ENCODE measurements around the gene S100A5. TPM values are rescaled to one million over a fixed set of nuclear protein-coding genes. Genes with fewer than 3 reads are reported as not detected.
"Not testable (repeated sequence)": the region's sequence is repeated elsewhere in the genome, so short reads cannot be mapped to it uniquely, and the experiment has no call there.

The S100A5 gene
- total and polyA plus RNA-seq, 10 of the 15 experiments (the other 5 are each of a cell fraction or from before 2014, with no cell fraction given) = 0.47 to 0.75 (median 0.56) TPM; not detected in 6

- ChIA-PET POLR2A (interaction anchor here (2.4 kb wide), 1 partner anchor 10 kb away, joined by 7 read pairs; the partner anchor contains the start of gene S100A6), SMC1A (ENCODE audit: uncharacterized antibody, unreplicated experiment) (interaction anchor here (0.7 to 1.3 kb wide), 4 partner anchors 10 to 94 kb away, joined by 3 to 4 read pairs (median 4); partner anchors contain the start of gene S100A6), CTCF (interaction anchor here (1.1 to 4.2 kb wide), 7 partner anchors 10 to 173 kb away, joined by 4 to 22 read pairs (median 5); no protein-coding TSS in a partner anchor), RAD21 (ENCODE audit: unreplicated experiment) (no interaction called here)
- Histone ChIP-seq H2AFZ (ENCODE audit: control insufficient read depth, low read depth, low read length) (no peak overlapping the region), H3K27me3 (replicated peaks in 1 of 2; ENCODE audit: control insufficient read depth in 2 of 2, insufficient read depth in 2 of 2, low read length in 1 of 2) (0 out of 4 replicates have a peak, but pooled peaks cover 0 to 3% of the 10 kb centered on the region in 2 experiments), H3K27ac (ENCODE audit: control insufficient read depth, insufficient read depth) (no peak overlapping the region), H3K4me1 (ENCODE audit: control insufficient read depth, insufficient read depth, low read length) (no peaks in the 10 kb centered on the region), H3K4me3 (no peak overlapping the region), H3K36me3 (ENCODE audit: control insufficient read depth in 2 of 2, insufficient read depth in 2 of 2, low read length in 1 of 2) (no peaks in the 10 kb centered on the region), H3K9me3 (replicated peaks; ENCODE audit: control insufficient read depth, insufficient read depth, low read length) (no peaks in the 10 kb centered on the region), H3K79me2 (ENCODE audit: control insufficient read depth, insufficient read depth, low read length) (no peaks in the 10 kb centered on the region), H3K4me2 (ENCODE audit: control insufficient read depth, insufficient read depth) (no peak overlapping the region), H4K20me1 (ENCODE audit: control insufficient read depth, insufficient read depth) (no peaks in the 10 kb centered on the region), H3K9ac (ENCODE audit: control insufficient read depth, insufficient read depth, low read length) (no peak overlapping the region)
- TF ChIP-seq NR2C2 (IDR thresholded peaks at IDR 0.05; ENCODE audit: borderline replicate concordance, control insufficient read depth, insufficient read length, low read depth) = no peak
- TF ChIP-seq SUZ12 (IDR thresholded peaks at IDR 0.05; ENCODE audit: unreplicated experiment) = no peak
- TF ChIP-seq NR2C1 (IDR thresholded peaks at IDR 0.05) = no peak
- TF ChIP-seq BACH1 (IDR thresholded peaks at IDR 0.05; ENCODE audit: borderline replicate concordance) = no peak
- TF ChIP-seq SPI1 (IDR thresholded peaks at IDR 0.05; ENCODE audit: borderline replicate concordance, insufficient read depth, low read depth, low read length) = no peak
- no peak for TF ChIP-seq CREM (IDR thresholded peaks at IDR 0.05; ENCODE audit: low read depth)
- TF ChIP-seq ZNF24 (IDR thresholded peaks at IDR 0.05) = no peak
- TF ChIP-seq RBBP5 (conservative IDR thresholded peaks at IDR 0.05) = no peak
- no peak for TF ChIP-seq NKRF (conservative IDR thresholded peaks at IDR 0.05)
- ATAC-seq = no peak
- no peak for FAIRE-seq
- in situ Hi-C loops (cut with MboI) (no loop called here), intact Hi-C loops (cut with micrococcal nuclease; ENCODE audit: unreplicated experiment) (no loop called here)
- 31% methylated on average over 3 of the region's 3 CpGs for WGBS (ENCODE audit: insufficient coverage, insufficient replicate concordance, low lambda C conversion rate, missing lambda C conversion rate)
- no peak for DNase-seq (ENCODE audit: low read depth, low spot score)
- no TSS peak for BruUV-seq (replicated peaks)
Measured at GRCh38 chr1:153525088-153525728, 15.5 kb downstream of the S100A5 start.

DNA sequence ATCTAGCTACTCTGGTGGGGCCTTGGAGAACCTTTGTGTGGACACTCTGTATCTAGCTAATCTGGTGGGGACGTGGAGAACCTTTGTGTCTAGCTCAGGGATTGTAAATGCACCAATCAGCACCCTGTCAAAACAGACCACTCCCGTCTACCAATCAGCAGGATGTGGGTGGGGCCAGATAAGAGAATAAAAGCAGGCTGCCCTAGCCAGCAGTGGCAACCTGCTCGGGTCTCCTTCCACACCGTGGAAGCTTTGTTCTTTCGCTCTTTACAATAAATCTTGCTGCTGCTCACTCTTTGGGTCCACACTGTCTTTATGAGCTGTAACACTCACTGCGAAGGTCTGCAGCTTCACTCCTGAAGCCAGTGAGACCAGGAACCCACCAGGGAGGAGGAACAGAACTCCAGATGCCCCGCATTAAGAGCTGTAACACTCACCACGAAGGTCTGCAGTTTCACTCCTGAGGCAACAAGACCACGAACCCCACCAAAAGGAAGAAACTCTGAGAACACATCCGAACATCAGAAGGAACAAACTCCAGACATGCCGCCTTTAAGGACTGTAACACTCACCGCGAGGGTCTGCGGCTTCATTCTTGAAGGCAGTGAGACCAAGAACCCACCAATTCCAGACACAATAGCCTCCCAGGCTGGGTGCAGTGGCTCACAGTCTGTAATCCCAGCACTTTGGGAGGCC lies 18.2 kb downstream of the S100A5 start:
- H4K20me1 ChIP-seq (ENCODE audit: control insufficient read depth, insufficient read depth); ATAC-seq; POLR2A ChIA-PET; FAIRE-seq; H3K4me1 ChIP-seq (ENCODE audit: control insufficient read depth, insufficient read depth, low read length); H3K9me3 ChIP-seq (replicated peaks; ENCODE audit: control insufficient read depth, insufficient read depth, low read length); H2AFZ ChIP-seq (ENCODE audit: control insufficient read depth, low read depth, low read length); H3K36me3 ChIP-seq (ENCODE audit: control insufficient read depth in 2 of 2, insufficient read depth in 2 of 2, low read length in 1 of 2); BruUV-seq (replicated peaks); H3K27ac ChIP-seq (ENCODE audit: control insufficient read depth, insufficient read depth); H3K4me3 ChIP-seq; H3K4me2 ChIP-seq (ENCODE audit: control insufficient read depth, insufficient read depth); H3K79me2 ChIP-seq (ENCODE audit: control insufficient read depth, insufficient read depth, low read length); intact Hi-C loops (cut with micrococcal nuclease; ENCODE audit: unreplicated experiment); H3K9ac ChIP-seq (ENCODE audit: control insufficient read depth, insufficient read depth, low read length); DNase-seq (ENCODE audit: low read depth, low spot score); in situ Hi-C loops (cut with MboI); H3K27me3 ChIP-seq (replicated peaks in 1 of 2; ENCODE audit: control insufficient read depth in 2 of 2, insufficient read depth in 2 of 2, low read length in 1 of 2): not testable (repeated sequence)
- RAD21 ChIA-PET (ENCODE audit: unreplicated experiment) = interaction anchor here (1.3 kb wide), 1 partner anchor 11 kb away, joined by 3 read pairs; no protein-coding TSS in a partner anchor
- 55% methylated on average over 14 of the region's 14 CpGs for WGBS (ENCODE audit: insufficient coverage, insufficient replicate concordance, low lambda C conversion rate, missing lambda C conversion rate)
- CTCF ChIA-PET = interaction anchor here (1.2 to 1.4 kb wide), 3 partner anchors 9 to 167 kb away, joined by 3 to 4 read pairs (median 3); no protein-coding TSS in a partner anchor
- SMC1A ChIA-PET (ENCODE audit: uncharacterized antibody, unreplicated experiment) = interaction anchor here (0.6 kb wide), 1 partner anchor 19 kb away, joined by 3 read pairs; no protein-coding TSS in a partner anchor

Measured in GM12878 (cell line).